Muscle of back (tissue), 11 donors: ENCODE data around the gene COL25A1. TPM values are rescaled to one million over a fixed set of nuclear protein-coding genes. Genes with fewer than 3 reads are reported as not detected.

Experiments used
- DNase-seq, 3 donors: peaks; one replicate each; pipeline versions ENCODE4 v3.0.0 to v3.0.0-alpha.2; 2013
- polyA plus RNA-seq, 10 donors: library from polyadenylated mRNA; unstranded; fragments of 120-200 nt; gene quantifications; one replicate each; pipeline ENCODE4 v1.2.1, GENCODE V29; 2013; ENCODE audit not compliant: insufficient read length in 10 of 10

The COL25A1 gene
- polyA plus RNA-seq, 10 donors = 4.2 to 8.4 (median 4.8) TPM

- no peak for DNase-seq
These were observed 472.4 kb downstream of the COL25A1 start for GRCh38 chr4:108829966-108830492.

DNA sequence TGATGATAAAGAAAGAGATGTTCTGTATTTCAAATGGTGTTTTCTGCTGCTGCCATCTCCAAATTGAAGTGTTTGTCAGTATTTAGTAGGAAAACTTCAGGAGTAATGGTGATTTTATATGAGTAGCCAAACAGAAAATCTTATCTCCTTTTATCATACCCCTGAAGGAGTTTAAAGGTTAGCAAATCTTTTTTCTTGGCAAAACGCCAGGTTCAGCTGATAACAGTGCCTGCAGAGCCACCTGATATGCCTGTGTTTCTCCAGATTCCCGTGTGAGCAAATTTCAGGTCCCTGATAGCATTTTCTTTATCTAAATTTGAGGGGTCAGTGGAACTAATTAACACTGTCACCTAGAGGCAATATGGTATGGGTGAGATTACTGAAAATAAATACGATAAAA, 473.8 kb downstream of the COL25A1 start:
- no peak for DNase-seq

- no peak for DNase-seq
These were observed 476.7 kb downstream of the COL25A1 start for GRCh38 chr4:108825737-108826136.

DNA sequence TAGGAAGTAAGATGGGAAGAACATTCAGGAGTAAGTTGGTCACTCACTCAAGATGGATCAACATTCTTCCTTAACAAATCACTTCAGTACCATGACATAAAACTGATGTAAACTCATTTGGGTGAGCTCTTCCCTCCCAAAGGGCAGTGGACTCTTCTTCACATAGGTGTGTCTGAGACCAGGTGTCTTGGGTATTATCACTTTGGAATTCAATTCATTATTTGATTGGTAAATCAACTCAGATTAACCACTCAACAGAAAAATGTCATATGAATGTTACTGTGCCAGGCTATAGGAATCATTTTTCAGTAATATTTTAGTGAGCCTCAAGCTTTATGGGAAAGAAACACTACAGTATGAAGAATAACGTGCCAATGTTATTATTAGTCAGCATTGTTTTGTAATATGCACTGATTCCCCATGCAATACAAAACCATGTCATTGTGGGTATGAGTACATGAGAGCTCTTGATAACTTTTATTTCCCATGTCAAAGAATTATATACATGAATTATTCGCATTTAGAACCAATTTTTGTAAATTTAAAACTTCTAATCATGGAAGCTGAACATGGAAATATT, 481.0 kb downstream of the COL25A1 start:
- no peak for DNase-seq

DNA sequence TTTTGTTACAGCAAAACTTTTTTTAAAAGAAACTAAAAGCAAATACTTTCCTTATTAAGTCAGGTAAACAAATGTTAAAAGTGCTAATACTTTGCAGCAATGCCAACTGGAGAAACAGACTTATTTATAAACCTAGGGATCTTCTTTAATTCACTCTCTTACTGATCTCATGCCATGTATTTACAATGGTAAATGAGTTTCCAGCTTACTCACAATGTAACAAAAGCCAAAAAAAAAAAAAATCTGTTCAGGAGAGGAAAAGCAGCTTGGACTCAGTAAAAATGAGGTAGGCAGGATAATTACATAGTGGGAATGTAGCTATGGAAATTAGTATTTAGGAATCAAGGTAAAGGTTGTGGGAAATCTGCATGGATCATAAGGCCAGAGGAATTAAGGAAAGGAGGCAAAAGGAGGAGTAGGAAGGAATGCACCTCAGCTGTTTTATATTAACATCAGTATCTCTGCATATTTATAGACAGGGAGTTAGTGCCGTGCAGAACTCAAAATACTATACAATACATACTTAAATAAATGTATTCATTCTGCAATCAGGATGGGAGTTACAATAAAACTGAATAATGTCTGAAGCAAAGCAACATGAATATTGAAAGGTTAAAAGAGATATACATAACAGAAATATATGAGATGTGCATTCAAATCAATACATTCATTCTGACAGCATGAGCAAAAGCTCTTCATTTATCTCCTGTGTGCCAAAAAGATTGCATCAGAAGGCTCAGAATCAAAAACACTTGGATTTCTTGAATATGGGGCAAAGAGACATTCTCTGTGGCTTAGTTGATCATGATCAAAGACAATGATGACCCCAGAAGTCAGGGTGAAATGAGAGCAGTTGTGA, 481.7 kb downstream of the COL25A1 start:
- peak in 1 of 3 donors; percentile 24 for DNase-seq

DNA sequence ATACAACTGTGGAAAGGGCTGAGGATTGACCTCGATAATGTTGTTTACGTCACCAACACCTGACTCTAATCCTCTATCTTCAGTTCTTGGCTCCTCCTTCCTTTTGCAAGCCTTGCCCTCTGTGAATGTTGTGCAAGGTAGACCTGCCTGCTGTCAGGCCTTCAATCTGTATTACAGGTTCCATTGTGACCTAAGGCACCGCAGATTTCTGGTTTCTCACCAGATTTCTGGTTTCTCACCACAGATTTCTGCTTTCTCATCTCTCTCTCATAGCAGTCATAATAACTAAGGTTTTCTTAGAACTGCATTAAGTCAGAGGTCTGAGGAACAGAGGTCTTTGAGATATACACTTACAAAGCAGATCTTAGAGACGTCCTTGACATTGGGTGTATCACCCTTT, 488.1 kb downstream of the COL25A1 start:
- DNase-seq = no peak

DNA sequence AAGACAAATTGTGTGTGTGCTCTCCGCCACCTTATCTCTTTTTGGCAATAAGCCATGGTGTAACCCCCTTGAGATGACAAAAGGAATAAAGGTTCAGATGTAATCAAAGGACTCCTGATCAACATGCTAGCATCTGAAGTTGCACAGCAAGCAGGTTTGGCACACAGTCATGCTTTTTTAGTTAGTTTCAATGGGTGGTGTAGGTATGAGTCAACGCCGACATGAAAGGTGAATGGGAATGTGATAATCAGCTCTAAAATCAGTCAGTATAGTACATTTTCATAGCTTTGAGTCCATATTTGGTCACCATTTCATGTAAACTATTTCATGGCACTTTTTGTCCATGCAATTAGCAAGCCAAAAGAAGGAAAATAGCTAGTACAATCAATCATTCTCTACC, 489.2 kb downstream of the COL25A1 start:
- DNase-seq = no peak

DNA sequence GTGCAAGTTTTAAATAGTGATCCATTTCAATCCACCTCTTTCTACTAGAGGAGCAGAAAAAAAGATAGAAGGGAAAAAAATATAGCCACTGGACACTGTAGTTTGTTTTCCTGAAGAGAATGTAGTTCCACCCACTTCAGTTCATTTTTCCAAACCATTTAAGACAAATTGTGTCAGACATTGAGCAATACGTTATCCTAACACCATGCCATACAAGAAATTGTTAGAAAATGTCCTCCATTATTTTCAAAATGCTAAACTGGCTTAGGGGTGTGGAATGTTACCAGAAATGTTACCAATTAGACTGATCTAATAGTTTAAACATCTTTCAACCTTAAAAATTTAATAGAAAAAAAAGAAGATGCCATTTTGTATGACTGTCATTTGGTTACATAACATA, 491.0 kb downstream of the COL25A1 start:
- no peak for DNase-seq

DNA sequence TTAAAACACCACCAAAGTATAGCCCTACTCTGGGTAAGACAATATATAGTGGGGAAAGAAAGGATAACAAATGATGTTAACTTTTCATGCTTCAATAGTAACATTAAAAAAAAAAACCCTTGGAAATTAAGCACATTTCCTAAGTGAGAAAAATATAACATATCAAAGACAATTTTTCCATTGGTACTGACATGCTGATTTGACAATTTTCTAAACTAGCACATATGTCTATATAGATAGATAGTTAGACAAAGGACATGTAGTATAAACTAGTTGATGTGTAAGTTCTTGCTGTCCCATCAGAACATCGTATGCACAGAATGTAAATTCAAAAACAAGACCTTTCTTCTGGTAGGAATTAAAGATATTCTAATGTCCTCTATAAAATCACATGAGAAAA, 492.4 kb downstream of the COL25A1 start:
- DNase-seq = no peak

- DNase-seq = no peak
These were observed 497.7 kb downstream of the COL25A1 start for GRCh38 chr4:108804648-108805273.

DNA sequence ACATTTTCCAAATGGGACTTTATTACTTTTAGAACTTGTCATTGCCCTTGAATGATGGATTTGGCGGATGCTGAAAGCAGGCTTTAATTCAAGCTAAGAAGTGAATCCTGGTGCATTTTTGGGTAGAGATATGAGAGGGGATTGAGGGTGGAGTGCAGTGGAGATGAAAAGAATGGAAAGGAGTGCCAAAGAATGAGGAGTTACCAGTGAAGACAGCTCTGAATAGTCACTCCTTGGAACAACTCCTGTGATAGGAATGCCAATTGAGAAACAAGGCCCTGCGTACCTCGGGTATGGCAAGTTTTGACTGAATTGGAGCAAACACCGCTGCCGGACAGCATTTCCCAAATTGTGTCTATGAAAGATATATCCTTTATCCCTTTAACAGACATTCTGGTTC, 503.2 kb downstream of the COL25A1 start:
- DNase-seq = no peak

DNA sequence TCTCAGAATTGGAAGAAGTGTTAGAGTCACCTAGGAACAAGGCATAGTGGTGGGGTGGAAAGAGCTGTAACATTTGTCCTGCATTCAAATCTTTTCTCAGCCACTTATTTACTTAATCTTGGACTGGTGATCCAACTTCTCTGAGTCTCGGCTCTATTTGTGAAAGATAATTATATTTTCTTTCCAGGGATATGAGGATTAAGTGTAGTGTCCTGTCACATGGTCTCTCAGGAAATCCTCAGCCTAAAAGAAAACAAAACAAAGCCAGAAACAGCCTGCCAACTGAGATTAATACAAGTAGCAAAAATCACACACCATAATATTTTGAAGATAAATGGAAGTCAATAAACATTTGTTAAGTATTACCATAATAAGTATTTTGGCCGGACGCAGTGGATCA, 506.3 kb downstream of the COL25A1 start:
- DNase-seq = no peak

GRCh38 chr4:108795733-108796132, 506.7 kb downstream of the COL25A1 start:
- DNase-seq = no peak

GRCh38 chr4:108794136-108794535, 508.3 kb downstream of the COL25A1 start:
- DNase-seq = no peak

- DNase-seq = no peak
These were observed 509.0 kb downstream of the COL25A1 start for GRCh38 chr4:108793415-108793814.

DNA sequence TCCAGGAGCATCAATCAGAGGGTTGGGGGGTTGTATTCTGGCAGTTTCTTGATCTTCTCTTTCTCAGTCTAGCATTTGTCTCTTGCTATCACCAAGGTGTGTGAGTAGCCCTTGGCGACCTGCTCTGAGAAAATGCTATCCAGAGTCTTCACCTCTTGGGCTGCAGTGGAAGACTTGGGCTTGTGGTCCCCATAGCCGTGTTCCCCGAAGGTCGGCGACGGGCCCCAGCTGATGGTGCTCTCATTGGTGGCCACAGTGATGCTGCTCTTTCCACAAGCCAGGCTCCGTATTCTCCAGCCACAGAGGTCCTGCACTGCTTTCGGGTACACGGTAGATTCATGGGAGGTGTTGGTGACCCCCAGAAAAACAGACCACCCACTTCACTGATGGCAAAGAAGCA, 513.7 kb downstream of the COL25A1 start:
- DNase-seq = no peak

DNA sequence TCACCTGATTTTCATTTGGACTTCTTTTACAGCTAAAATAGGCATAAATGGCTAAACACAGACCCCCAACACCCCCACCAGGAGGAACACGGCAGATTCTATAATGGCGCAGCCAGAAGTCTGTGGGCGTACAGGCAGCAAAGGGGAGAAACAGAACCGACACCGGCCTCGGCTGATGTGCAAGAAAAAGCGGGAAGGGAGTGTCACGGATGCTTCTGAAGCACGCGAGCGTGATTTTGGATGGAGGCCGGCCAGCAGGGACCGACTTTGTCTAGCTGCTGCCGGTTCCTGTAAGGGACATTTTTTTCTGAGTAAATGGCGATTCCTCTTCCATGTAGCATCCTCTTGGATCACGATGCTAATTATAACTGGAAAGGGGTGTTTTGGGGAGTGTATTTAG, 514.7 kb downstream of the COL25A1 start:
- no peak for DNase-seq

DNA sequence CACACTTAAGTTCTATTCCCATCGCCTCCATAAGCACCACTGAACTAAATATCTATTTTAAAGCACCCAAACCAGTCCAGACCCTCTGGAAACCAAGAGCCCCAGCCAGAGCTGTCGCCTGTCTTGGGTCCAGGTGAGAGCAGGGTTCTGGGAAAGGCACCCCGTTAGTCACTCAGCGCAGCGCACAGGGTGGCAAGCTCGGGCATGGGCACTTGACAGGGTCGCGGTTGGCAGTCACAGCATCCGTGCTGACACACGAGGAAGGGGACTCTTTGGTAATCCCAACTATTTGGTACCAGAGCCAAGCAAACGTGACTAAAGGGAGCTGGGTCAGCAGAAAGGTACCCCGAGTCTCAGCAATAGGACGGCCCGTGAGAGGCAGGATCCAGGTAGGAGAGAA, 515.4 kb downstream of the COL25A1 start:
- no peak for DNase-seq

GRCh38 chr4:108786351-108786750, 516.1 kb downstream of the COL25A1 start:
- no peak for DNase-seq

DNA sequence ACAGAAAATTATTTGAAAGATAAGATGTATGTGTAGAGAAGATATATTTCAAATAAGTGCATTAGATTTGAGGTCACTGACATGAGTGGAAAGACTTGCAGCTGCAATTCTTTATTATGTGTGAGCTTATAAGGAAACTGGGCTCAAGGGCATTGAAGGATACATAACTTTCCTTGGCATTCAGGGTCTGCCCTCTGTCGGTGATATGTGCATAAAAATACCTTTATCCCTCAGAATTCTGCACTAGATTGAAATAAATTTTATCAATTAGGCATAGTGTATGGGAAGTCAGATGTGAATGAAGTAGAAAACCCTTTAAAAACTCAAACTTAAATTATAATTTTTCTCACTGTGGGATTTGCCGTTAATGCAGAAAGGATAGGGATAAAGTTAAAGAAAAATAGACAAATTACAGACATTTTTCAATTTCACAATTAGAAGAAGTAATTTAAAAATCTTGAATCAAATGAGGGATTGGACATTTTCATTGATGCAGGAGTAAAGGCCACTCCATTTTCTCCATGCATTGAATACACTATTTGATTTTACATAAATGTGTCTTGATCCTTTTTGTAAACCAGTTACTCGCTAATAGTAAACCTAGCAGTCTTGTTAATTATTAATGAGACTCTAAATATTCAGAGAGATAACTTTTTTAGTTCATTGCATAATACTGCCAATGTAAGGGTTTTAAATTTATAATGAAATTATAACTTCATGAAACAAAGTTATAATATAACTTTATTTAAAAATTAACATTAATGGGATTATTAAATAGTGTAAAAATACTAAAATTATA, 518.6 kb downstream of the COL25A1 start:
- DNase-seq = no peak

DNA sequence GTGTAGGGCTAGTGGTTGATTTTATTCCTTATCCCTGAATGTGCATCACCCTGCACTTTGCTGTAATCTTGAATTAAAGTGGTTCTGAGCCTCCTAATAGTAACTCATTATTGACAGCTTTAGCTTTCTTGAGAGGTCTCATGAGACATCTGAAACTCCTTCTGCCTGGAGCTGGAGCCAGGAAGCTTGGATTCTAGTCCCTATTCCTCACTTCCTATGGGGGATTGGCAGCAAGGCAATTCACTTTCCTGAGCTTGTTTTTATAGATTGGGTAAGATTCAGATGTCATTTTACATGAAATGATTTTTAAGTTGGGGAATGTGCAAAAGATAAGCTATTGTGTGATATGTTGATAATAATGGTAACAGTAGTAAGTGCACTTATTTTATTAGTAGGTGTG, 522.5 kb downstream of the COL25A1 start:
- no peak for DNase-seq

DNA sequence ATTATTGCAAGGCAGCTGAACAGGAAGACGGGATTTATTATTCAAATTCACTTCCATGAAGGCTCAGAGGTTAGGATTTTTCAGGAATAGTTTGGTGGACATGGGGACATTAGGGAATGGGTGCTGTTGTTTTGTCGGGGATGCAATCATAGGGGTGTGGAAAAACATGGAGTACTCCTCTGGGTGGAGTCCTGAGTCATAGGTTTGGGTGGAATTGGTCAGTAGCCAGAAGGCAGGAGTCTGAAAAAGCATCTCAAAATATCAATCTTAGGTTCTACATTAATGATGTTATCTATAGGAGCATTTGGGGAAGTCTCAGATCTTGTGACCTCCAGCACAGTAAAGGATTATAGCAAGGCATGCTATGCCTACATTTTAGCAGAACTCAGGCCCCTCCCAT, 525.1 kb downstream of the COL25A1 start:
- DNase-seq = no peak
